Measurements from ENCODE around the gene CDK9. TPM values are rescaled to one million over a fixed set of nuclear protein-coding genes. Genes with fewer than 3 reads are reported as not detected.
A peak's percentile ranks its signal among the peaks of the same experiment; 100 is the strongest.

CDK9 gene
- total and polyA plus RNA-seq, 10 of the 15 experiments (the other 5 are each of a cell fraction or from before 2014, with no cell fraction given), result 7.3 to 92.6 (median 51.6) TPM

DNA sequence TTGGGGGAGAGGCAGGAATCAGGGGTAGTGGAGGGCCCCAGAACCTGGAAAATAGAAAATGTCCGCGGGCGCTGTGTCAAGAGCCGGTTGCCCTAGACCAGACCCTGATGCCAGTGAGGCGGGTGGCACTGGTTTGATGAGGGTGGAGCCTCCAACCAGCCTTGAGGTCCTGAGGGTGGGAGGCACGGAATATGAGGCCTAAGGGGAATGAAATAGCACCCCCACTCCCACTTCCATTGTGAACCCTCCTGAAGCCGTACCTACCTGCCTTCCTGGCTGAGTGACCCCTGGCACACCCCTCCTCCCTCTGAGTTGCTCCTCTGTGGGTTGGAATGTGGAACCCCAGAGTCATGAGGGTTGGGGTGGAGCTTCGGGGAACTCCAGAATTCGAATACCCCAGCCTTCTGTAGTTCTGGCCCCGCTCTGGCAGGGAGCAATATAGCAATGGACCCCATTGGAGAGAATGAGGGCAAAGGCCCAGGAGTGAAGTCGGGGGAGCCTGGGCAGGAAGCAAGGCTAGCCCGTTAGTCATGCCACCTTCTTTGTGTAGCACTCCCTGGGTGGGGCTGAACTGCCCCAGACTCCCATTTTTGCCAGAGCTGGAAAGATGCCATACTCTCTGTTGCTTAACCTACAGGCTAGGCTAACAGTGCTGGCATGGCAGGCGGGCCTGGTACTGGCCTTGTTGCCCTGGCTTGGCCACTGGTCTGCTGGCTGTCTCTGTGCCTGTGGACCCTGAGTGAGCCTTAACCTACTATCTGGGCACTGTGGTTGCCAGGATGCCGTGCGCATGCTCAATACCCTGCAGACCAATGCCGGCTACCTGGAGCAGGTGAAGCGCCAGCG, 17.9 kb downstream of the CDK9 start (continued):
- TF ChIP-seq SIN3A (IDR thresholded peaks at IDR 0.05; ENCODE audit: low read depth, low read length), result no peak

DNA sequence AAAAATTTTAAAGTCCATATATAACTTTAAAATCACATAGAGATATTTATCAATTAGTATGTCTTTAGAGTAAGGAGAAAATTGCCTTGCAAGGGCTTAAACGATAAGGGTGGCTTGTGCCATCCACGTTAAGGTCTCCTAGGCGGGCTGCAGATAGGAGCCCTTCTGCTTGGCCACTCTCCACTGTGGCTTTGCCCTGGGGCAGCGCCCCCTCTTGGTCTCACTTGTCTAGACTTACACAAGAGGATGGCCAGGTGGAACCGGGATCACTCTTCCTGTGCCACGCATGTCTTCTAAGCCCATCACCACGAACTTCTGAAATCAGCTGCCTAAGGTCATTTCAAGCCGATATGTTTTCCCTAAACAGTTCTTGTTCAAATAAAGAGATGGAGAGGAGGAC, 19.8 kb downstream of the CDK9 start:
- ATAC-seq, result no peak
- ChIA-PET RAD21 (ENCODE audit: unreplicated experiment) (interaction anchor here (0.8 to 1.5 kb wide), 2 partner anchors 64 to 112 kb away, joined by 3 read pairs; no protein-coding TSS in a partner anchor), SMC1A (ENCODE audit: uncharacterized antibody, unreplicated experiment) (interaction anchor here (0.6 to 1.4 kb wide), 2 partner anchors 16 to 64 kb away, joined by 3 read pairs; no protein-coding TSS in a partner anchor), POLR2A (interaction anchor here (0.6 to 0.7 kb wide), 2 partner anchors 57 to 185 kb away, joined by 3 read pairs; no protein-coding TSS in a partner anchor), CTCF (interaction anchor here (0.7 to 2.5 kb wide), 9 partner anchors 13 to 71 kb away, joined by 3 to 8 read pairs (median 3); partner anchors contain the start of gene TOR2A)
- in situ Hi-C loops (cut with MboI) (no loop called here), intact Hi-C loops (cut with micrococcal nuclease; ENCODE audit: unreplicated experiment) (no loop called here)
- WGBS (ENCODE audit: insufficient coverage, insufficient replicate concordance, low lambda C conversion rate, missing lambda C conversion rate), result 85% methylated on average over 8 of the region's 8 CpGs
- Histone ChIP-seq H3K27ac (ENCODE audit: control insufficient read depth, insufficient read depth) (no peak overlapping the region), H3K4me1 (ENCODE audit: control insufficient read depth, insufficient read depth, low read length) (peaks cover 16% of the 10 kb centered on the region), H2AFZ (ENCODE audit: control insufficient read depth, low read depth, low read length) (no peak overlapping the region), H3K27me3 (replicated peaks in 1 of 2; ENCODE audit: control insufficient read depth in 2 of 2, insufficient read depth in 2 of 2, low read length in 1 of 2) (no peaks in the 10 kb centered on the region), H3K36me3 (ENCODE audit: control insufficient read depth in 2 of 2, insufficient read depth in 2 of 2, low read length in 1 of 2) (peaks cover 3 to 12% of the 10 kb centered on the region in 2 experiments; a peak in 3 of 4 replicates), H3K4me2 (ENCODE audit: control insufficient read depth, insufficient read depth) (no peak overlapping the region), H3K9ac (ENCODE audit: control insufficient read depth, insufficient read depth, low read length) (no peak overlapping the region), H3K9me3 (replicated peaks; ENCODE audit: control insufficient read depth, insufficient read depth, low read length) (no peaks in the 10 kb centered on the region), H3K4me3 (no peak overlapping the region), H3K79me2 (ENCODE audit: control insufficient read depth, insufficient read depth, low read length) (peaks cover 20% of the 10 kb centered on the region), H4K20me1 (ENCODE audit: control insufficient read depth, insufficient read depth) (no peaks in the 10 kb centered on the region)
- BruUV-seq (replicated peaks), result TSS peak; percentile 58
- TF ChIP-seq KDM1A (IDR thresholded peaks at IDR 0.05; ENCODE audit: borderline replicate concordance) (no peak), MLLT1 (IDR thresholded peaks at IDR 0.05) (no peak), SMC3 (IDR thresholded peaks at IDR 0.05; ENCODE audit: borderline replicate concordance, low read length) (0 out of 2 replicates have a peak, but pooled peaks have one; percentile 5), SREBF2 (IDR thresholded peaks at IDR 0.05; ENCODE audit: low read length) (no peak), ASH2L (IDR thresholded peaks at IDR 0.05; ENCODE audit: borderline replicate concordance, low read depth) (no peak), YY1 (IDR thresholded peaks at IDR 0.05; ENCODE audit: low read depth, low read length) (no peak), BRCA1 (IDR thresholded peaks at IDR 0.05; ENCODE audit: low read depth, low read length) (no peak), MYC (IDR thresholded peaks at IDR 0.05; ENCODE audit: insufficient read depth, insufficient read length, insufficient replicate concordance, low read length, severe bottlenecking) (no peak)
- TF ChIP-seq, protein P1, sequence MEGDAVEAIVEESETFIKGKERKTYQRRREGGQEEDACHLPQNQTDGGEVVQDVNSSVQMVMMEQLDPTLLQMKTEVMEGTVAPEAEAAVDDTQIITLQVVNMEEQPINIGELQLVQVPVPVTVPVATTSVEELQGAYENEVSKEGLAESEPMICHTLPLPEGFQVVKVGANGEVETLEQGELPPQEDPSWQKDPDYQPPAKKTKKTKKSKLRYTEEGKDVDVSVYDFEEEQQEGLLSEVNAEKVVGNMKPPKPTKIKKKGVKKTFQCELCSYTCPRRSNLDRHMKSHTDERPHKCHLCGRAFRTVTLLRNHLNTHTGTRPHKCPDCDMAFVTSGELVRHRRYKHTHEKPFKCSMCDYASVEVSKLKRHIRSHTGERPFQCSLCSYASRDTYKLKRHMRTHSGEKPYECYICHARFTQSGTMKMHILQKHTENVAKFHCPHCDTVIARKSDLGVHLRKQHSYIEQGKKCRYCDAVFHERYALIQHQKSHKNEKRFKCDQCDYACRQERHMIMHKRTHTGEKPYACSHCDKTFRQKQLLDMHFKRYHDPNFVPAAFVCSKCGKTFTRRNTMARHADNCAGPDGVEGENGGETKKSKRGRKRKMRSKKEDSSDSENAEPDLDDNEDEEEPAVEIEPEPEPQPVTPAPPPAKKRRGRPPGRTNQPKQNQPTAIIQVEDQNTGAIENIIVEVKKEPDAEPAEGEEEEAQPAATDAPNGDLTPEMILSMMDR (IDR thresholded peaks at IDR 0.05 in 2 of 3, conservative IDR thresholded peaks at IDR 0.05 in 1 of 3; ENCODE audit: control insufficient read depth in 2 of 3, extremely low read depth in 1 of 3, insufficient read depth in 1 of 3, low read depth in 3 of 3, low read length in 3 of 3), result peak; percentile 19 to 40 (median 39); a peak in 5 of 6 replicates
- TF ChIP-seq, protein P2, sequence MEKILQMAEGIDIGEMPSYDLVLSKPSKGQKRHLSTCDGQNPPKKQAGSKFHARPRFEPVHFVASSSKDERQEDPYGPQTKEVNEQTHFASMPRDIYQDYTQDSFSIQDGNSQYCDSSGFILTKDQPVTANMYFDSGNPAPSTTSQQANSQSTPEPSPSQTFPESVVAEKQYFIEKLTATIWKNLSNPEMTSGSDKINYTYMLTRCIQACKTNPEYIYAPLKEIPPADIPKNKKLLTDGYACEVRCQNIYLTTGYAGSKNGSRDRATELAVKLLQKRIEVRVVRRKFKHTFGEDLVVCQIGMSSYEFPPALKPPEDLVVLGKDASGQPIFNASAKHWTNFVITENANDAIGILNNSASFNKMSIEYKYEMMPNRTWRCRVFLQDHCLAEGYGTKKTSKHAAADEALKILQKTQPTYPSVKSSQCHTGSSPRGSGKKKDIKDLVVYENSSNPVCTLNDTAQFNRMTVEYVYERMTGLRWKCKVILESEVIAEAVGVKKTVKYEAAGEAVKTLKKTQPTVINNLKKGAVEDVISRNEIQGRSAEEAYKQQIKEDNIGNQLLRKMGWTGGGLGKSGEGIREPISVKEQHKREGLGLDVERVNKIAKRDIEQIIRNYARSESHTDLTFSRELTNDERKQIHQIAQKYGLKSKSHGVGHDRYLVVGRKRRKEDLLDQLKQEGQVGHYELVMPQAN (conservative IDR thresholded peaks at IDR 0.05), result no peak
- no peak for DNase-seq (ENCODE audit: low read depth, low spot score)
- FAIRE-seq, result peak; percentile 41
